CD4-positive, alpha-beta T cell treated with Interleukin-4 for 1 hour (primary cell): Measurements from ENCODE around the gene RPL36A.

Source experiments
- DNase-seq, 2 donors: peaks; one replicate each; pipeline ENCODE4 v3.0.0-alpha.2; 2020 to 2022

Gene RPL36A

DNA sequence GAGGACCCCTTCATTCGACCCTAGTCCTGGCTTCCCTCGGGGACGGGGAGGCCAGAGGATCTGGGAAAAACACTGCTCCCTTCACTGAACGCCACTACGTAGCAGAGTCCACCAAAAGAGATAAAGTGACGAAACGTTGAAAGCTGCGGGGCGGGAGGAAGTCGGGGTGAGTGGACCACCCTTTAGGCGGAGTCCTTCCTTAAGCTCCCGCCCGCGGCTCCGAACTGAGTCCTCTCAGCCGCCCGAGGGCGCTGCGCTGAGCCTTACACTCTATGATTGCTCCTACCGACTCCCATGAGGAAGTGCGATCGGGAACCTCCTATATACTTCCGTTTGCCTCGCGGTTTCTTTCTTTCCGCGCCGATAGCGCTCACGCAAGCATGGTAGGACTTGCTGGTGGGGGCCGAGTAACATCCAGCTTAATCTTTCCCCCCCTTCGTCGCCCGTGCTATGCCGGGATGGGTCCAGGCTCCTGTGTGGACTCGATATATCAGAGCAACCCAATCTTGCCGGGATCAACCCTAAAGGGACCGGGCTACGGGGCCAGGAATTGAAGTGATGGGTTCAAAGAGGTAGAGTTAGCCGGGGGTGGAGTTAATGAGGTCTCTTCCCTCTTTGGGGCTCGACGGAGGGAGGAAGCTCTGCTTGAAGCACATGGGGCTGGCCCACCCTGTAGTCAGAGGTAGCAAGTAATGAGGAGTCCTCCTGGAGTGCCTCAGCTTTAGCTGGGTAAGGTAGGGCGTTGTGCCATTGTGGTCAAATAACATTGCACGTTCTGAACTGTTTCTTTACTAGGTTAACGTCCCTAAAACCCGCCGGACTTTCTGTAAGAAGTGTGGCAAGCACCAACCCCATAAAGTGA, at the start of gene RPL36A:
Gene RPL36A, plus strand, starts transcription at position 348 of the 862 bp plus-strand sequence. Its CDS starts 33 bp downstream, at position 381.
- DNase-seq, result peak; percentile 86 to 87

DNA sequence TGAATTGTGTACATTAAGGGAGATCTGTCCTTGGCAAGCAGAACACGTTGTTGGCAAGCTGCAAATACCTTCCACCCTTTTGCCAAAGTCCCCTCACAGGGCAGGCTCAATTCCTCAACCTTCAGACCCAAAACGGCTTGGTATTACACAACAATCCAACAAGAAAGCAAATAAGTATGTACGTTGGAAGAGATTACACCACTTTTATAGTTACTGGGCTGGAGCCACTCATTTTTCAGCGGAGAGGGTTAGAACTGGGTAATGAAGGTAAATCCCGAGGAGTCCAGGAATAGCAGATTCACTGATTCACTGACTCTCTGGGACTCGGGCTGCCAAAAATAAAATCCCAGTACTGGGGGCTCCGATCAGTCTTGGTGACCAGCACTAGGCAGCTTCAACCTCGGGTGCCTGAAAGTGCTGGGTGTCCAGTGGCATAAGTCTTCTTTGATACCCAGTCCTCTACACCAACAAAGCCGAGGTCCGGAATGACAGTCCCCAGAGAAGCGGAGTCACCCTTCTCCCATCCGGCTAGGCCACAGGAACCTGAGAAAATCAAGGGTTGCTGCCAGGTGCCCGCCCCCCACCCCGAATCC, 42.9 kb upstream of the RPL36A start:
- no peak for DNase-seq

DNA sequence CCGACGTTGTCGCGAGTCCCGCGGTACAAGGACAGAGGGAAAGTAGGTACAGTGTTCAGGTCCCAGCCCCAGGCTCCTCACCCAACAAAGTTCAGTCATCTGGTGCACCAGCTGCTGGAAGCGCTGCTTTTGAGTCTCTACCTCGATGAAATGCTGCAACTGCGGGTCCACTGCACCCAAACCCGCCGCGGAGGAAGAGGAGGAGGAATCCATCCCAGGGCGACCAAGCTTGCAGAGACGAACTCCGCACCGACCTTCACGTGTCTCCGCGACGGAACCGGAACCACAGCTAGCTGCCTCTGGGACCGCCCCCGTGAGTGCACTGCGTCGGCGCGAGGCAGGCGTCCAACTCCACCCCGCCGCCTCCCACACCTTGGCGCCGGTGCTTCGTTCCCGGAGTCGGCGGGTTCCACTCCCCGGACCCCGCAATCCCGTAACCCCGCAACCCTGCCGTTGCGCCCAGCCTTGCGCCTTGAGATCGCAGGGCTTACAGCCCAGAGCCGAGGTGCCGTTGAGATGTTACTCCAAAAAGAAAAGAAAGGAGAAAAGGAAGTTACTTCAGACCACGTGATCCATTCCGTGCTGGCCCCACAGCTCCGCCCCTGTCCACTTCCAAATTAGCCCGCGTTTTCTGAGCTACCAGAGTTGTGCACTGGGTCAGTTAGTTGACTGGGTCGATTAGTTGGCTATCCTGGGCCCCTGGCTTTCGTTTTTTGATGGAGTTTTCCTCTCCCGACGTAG, 42.2 kb upstream of the RPL36A start, which contains the start of gene TIMM8A:
Gene TIMM8A, minus strand, starts transcription at position 291 of the 741 bp plus-strand sequence. Its CDS starts 78 bp downstream, at position 213.
- peak; percentile 71 to 73 for DNase-seq

DNA sequence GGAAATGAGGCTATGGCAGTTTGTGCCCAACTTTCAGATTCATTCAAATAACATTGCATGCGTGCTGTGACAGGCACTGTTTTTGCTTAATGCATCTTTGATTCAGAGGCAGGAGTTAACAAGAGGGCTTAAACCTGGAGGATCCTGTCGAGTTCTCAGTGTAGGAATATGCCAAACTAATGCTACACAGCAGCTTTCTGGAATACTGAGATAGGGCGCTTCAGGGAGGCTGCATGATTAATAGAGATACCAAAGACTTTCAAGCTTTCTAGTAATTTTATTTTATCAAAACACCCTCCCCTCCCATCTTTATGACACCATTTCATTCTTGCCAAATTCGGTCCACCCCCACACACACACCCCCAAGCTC, 41.6 kb upstream of the RPL36A start:
- DNase-seq, result no peak

DNA sequence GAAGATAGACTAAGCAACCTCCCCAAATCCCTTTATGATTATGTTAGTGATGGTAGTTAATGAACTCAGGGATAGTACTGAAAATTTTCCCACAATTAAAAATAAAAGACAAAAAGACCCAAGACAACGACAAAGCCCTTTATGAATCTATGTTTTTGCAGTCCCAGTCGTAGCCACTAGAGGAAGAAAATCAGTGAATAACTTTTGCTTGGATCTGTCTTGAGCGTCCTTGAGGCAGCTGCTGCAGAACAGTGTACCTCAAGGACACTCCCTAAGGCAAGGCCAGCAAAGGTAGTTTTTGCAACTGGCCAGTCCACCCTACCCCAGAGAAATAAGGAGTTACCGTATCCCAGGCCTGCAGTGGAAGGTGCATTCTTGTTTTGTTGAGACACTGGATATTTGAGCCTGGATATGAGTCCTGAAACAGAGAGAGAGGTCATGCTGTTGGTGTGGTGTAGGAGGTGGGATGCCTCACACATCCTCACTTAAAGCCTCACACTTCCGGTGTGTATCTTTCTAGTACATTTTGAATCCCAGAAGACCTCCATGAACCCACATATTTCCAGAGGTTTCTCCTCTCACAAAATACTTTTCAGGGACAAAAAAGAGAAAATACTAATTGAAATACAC, 33.5 kb upstream of the RPL36A start:
- DNase-seq, result no peak

DNA sequence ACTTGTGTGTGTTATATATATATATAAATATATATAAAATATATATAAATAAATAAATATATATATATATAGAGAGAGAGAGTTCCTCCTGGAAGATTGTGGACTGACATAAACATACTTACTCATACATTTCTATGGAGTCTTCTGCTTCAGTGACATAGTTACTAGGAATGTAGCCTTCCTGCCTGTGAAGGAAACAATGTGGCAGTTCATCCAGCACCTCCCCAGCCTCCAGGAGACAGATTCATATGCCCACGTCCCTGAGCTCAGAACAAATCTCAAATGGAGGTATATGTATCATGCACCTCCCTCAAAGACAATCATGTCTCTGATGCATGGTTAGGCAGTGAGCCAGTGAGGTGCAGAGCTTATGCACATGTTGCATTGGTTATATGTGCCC, 30.8 kb upstream of the RPL36A start:
- no peak for DNase-seq

DNA sequence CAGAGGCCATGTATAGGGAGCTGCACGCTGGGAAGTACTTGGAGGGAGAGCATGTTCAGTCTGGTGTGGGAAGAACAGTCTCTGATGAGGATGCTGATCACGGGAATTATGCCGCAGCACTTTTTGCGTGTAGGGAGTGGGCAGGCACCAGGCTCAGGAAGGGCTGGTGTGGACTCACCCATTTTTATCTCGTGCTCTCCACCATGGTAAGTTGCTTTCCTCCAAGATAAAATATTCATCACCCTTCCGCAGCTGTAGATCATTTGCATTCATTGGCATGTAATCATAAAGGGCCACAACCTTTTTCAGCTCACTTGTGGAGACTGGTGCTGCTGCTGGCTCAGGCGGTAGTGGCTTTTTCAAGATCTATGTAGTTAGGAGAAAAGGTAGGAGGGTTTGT, 30.4 kb upstream of the RPL36A start:
- no peak for DNase-seq

DNA sequence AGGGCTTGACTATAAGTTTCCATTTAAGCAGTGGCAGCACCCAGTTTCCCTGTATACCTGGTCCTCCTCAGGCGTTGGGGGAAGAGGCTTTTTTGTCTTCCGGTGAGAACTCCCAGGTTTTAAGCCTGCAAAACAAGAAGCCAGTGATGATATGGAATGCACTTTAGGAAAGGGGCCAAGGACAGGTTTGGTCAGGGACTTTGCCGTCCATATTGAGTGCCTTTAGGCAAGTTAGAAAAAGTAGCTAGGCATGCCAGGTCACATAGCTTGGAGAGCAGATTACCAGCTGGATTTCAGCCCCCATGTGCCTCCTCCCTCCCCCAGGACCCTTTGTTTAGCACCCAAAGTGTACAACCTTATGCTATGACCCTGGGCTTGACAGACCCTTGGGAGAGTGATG, 28.7 kb upstream of the RPL36A start:
- no peak for DNase-seq

DNA sequence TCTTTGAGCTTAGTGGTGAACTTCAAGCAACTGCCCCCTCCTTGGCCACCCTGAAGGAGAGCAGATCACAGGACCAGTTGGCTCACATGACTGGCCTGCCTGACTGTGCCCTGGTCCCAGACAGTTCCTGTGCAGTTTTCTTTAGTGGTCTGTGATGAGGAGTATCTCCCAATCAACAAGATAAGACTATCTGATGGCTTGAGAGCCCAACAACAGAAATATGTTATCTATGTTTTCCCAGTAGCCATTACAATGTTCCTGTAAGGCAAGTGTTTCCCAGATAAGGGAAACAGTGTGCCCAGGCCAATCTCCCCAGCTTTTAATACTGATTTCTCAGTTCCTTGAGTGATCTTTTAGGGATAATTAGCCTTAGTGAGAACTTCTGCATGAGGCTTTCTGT, 28.1 kb upstream of the RPL36A start:
- DNase-seq, result no peak

DNA sequence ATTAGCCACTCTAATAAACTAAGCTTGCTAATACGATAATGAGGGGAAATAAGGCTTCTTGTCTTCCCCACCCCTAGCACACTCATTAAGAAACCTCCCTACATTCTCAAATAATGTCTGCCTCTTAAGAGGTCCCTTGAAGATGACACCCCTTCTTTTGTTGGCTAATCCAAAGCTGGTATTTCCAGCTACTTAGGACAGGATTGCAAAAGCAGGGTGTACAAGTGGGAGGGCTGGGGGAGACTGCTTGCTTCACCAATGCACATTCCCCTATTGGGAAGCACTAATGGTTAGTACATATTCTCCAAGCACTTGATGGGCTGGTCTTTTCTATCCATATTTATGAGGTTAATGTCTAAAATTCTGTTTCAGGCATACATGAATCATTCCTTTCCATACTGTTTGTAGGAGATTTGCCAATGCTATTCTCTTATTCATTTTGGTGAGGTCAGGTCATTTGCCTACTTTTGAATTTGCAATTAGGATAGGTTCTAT, 25.5 kb upstream of the RPL36A start:
- DNase-seq, result no peak

DNA sequence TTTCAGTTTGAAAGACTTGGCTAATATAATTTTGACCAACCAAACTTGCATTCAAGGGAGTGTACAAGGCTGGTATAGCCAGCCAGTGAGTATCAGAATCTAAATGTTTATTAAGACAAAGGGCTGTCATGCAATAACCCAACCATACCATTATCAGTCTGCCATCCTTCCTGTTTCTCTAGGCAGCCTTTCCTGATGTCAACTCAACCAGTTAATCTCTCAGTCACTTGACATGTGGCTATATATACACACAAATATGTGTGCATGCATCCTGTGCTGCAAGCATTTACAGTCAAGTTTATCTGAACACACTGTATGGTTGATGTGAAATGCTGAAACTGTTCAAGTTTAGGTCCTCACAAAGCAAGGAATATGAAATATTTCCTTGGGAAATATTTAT, 22.0 kb upstream of the RPL36A start:
- no peak for DNase-seq

DNA sequence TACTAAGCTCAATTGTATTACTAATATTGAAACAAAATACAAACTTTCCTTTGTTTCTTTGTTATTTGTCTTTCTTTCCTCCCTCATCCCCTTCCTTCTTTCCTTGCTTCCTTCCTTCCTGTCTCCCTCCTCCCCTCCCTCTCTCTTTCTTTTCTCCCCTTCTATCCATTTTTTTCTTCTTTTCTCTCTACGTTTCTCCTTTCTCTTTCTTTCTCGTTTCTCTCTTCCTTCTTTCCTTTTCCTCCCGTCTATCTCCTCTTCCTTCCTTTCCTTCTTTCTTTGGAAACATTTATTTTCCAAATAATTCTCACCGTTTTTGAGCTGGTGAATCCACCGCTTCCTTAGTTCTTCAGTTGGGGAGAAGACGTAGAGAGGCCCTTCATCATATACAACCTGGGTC, 21.1 kb upstream of the RPL36A start:
- no peak for DNase-seq

DNA sequence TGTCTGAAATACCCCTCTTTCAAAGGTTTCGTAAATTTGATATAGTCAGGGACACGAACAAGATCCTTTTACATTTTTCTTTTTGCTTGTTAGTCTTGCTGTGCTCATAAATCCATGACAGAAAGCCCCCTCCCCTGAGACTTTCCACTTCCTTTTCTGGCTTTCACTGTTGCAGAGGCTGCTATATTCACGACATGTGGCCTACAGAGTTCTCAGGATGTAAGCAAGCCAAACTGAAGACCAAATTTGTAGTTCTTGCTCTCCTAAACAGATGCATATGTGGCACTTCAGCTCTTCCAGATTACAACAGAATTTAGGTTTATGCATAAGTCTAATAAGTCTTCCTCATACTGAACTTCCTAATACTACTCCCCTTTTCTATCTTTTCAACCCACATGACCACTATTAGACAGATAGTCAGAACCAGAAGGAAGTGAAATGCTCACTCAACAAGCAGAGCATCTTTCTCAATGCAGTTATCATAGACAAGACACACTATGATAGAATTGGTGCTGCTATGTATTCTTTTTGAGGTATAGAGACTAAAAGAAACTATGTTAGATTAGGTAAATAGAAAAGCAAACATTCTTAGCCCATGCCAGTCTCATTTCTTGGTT, 19.8 kb upstream of the RPL36A start:
- DNase-seq, result no peak

DNA sequence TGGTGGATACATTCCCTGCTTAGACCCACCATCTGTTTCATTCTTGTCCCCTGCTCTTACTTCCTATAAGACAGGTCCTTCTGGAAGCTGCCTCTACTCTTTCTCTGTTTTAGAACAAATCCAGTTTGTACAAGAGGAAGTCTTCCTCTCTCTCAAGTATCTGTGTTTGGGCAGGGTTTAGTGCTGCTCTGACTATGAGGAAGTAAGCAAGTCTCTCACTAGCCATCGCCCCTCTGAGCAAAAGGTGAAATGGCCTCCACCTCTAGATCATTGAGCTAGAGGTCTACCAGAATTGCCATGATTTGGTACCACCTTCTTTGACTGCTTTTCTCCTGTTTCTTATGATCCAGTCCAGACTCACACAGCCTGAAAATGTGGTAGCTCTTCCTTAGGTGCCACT, 13.3 kb upstream of the RPL36A start:
- DNase-seq, result no peak

DNA sequence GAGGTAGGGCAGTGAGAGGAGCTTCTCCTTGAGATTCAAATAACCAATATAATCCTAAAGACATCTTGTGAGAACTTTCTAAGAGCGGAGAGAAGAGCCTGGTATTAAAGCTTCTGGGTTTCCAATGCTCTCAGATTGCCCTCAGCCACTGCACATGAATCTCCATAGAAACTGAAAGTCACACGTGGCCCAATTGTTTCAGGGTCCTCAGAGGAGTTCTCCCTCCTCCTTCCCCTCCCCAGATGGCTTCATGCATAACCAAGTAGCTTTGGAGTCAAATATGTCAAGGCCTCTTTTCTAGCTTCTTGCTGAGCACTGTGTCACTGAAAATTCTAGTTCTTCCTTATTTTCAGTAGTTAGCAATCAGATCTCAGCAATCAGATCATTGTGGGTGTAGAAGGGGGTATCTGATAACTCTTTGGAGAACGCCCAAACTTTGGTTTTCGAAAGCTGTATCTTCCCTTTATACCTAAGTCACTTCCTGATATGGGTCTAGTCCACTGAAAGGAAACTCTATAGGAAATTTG, 7.1 kb upstream of the RPL36A start:
- DNase-seq, result no peak

DNA sequence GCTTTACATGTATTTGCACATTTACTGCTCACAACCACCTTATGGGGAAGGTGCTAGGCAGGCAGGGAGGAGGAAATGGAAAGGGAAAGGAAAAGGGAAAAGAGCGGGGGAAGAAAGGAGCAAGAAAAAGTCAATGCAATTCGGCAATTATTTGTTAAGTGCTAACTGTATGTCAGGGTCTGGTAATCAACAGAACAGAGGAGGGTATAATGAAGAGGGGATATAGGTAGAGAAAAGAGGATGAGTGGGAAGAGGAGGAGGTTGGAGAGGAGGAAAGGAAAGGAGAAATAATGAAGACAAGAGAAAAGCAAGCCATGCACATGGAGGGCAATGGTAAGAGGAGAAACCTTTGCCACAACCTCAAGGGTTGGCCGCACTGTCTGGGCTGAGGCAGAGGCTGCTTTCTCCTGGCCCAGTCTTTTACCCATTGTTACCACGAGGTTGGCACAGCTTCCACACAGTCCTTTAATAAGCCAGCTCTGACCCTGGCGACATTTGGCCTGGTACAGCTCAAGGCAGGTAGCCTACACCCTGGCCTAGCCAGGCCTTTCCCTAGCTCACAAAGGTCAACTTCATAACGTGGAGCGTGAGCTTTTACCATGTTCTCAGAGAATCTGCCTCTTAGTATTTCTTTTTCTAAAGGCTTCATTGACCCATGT, 5.7 kb upstream of the RPL36A start:
- no peak for DNase-seq

DNA sequence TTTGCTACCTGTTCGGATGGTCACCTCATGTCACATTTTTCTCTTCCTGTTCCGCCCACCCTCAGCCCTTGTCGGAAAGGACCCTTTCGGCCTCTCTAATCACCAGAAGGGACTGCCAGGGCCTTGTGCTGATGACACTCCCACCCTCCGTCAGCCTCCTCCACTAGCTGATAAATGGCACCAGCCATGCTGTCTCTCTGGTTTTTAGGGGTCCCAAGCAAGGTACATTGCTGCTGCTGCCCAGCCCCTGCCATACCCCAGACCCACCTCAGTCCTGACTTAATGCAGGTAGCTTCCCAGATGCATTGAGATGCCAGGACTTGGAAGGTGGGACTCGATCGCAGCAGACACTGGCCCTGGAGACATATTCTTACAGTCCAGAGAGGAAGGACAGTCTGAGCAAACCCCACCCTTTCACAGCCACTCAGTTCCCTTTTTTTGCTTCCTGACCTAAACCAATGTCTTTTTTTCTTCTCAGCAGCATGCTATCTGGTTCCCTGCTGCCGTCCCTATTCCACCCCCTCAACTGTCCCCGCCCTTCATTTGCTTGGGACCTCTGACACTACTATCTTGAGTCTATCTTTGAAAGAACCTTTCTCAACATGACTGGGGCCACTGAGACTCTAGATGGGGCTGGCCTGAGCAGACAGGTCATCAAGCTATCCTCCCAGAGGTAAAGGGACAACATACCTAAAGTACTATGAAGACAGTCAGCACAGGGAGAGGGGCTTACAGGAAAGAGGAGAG, 4.8 kb upstream of the RPL36A start, which contains the start of gene BTK:
Gene BTK, minus strand, starts transcription at position 397 of the 747 bp plus-strand sequence. CDS start 10,907 bp downstream, outside the sequence.
- DNase-seq, result peak in 1 of 2 donors; percentile 40

DNA sequence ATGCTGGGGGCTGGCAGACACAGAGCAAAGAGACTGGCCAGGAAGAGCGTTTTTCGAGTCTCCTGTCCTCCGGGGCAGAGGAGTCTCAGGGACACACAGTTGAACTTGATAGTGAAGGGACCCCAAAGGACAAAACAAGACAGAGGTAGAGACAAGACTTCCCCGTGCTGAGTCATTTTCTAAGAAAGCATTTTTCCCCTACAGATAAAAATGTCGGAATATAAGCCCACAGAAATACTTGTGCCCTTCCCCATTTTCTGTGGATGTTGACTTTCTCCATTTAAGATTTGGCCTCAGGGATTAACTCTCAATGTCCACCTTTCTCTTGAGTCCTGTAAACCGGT, 4.3 kb upstream of the RPL36A start:
- DNase-seq, result no peak

DNA sequence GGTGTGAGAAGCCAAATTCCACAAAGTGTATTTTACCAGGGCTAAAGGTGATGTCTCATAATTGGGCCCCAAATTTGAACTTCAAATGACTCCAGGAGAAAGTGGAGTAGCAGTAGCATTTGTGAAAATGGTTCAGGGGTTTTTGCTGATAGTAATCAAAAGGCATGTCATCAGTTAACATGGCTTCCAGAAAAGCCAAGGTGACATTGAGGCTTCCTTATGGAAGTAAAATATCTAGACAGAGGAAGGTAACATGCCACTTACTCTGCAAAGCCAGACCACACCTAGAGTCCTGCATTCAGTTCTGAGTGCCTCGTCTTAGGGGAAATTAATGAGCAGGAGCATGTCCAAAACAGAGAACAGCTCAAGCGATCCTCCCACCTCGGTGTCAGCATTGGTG, 2.2 kb upstream of the RPL36A start:
- DNase-seq, result no peak

DNA sequence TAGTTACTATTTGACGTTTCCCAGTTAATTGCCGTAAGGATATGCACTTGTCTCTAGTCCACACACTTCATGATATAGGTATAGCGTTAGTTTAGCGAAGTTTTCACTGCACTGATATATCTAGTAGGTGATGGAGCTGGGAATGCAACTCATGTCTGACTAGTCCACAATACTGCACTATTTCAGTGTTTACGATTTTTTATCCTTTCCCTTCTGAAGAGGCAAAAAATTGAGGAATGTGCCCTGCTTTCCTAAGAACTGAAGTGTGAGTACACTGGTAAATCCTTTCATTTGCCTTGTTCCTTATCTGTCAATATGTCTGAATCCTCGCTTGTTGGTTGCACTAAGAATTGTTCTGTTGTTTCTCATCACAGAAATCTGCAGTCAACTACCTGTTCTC, 1.0 kb downstream of the RPL36A start:
- DNase-seq, result no peak
